Chondrocyte (in vitro differentiated cells): ENCODE measurements around the gene SMG7. TPM values are rescaled to one million over a fixed set of nuclear protein-coding genes. Genes with fewer than 3 reads are reported as not detected.

Source experiments
- DNase-seq: peaks from one replicate; pipeline ENCODE4 v3.0.0; 2021; ENCODE audit warnings: mixed read lengths, low spot score
- H3K27ac Mint-ChIP-seq: one replicate; pipeline ENCODE4 v1.8.0; 2021; ENCODE audit warnings: mild to moderate bottlenecking, moderate library complexity, mixed read lengths; ENCODE audit not compliant: unreplicated experiment
- H3K27me3 Mint-ChIP-seq: 2 replicates; pipeline ENCODE4 v1.8.0; 2021; ENCODE audit warnings: low read depth, mixed read lengths
- H3K36me3 Mint-ChIP-seq: 2 replicates; pipeline ENCODE4 v1.8.0; 2021; ENCODE audit warnings: low read depth, mixed read lengths
- H3K4me1 Mint-ChIP-seq: 2 replicates; pipeline ENCODE4 v1.8.0; 2021; ENCODE audit warnings: low read depth, mild to moderate bottlenecking, mixed read lengths
- H3K4me3 Mint-ChIP-seq: one replicate; pipeline ENCODE4 v1.8.0; 2021; ENCODE audit warnings: mild to moderate bottlenecking, moderate library complexity, mixed read lengths; ENCODE audit not compliant: unreplicated experiment
- H3K9me3 Mint-ChIP-seq: 2 replicates; pipeline ENCODE4 v1.8.0; 2021; ENCODE audit warnings: low read depth, mixed read lengths
- CTCF ChIP-seq: fragments of 200-600 bp; sonication (generic); IDR thresholded peaks from 2 replicates; pipeline ENCODE4 v1.5.0; 2021; ENCODE audit warnings: antibody characterized with exemption, mild to moderate bottlenecking, moderate library complexity
- total RNA-seq: library from RNA; stranded (reverse); gene quantifications from 3 replicates; pipeline ENCODE4 v1.2.1, GENCODE V29; 2021

The SMG7 gene
- total RNA-seq, 1 donor from 2014 or later, result 49.4 TPM

- Mint-ChIP-seq H3K36me3 (no peaks in the 10 kb centered on the region), H3K27me3 (no peaks in the 10 kb centered on the region), H3K4me3 (no peak overlapping the region), H3K4me1 (peaks cover 26% of the 10 kb centered on the region), H3K9me3 (no peaks in the 10 kb centered on the region), H3K27ac (no peak overlapping the region)
- no peak for DNase-seq
- TF ChIP-seq CTCF, result no peak
Observed at GRCh38 chr1:183577897-183578465, 105.7 kb downstream of the SMG7 start.

GRCh38 chr1:183578856-183579255 lies 106.6 kb downstream of the SMG7 start:
- TF ChIP-seq CTCF, result no peak
- Mint-ChIP-seq H3K27me3 (no peaks in the 10 kb centered on the region), H3K4me3 (no peak overlapping the region), H3K36me3 (no peaks in the 10 kb centered on the region), H3K4me1 (peaks cover 26% of the 10 kb centered on the region), H3K9me3 (no peaks in the 10 kb centered on the region), H3K27ac (no peak overlapping the region)
- DNase-seq, result no peak

- Mint-ChIP-seq H3K36me3 (no peaks in the 10 kb centered on the region), H3K4me1 (peaks cover 17% of the 10 kb centered on the region), H3K4me3 (no peak overlapping the region), H3K27ac (no peak overlapping the region), H3K27me3 (no peaks in the 10 kb centered on the region), H3K9me3 (no peaks in the 10 kb centered on the region)
- no peak for DNase-seq
- TF ChIP-seq CTCF, result peak; percentile 67
Observed at GRCh38 chr1:183580281-183580682, 108.0 kb downstream of the SMG7 start.

GRCh38 chr1:183582021-183582713 lies 109.9 kb downstream of the SMG7 start:
- H3K36me3 Mint-ChIP-seq, result no peaks in the 10 kb centered on the region
- no peaks in the 10 kb centered on the region for H3K27me3 Mint-ChIP-seq
- no peak for TF ChIP-seq CTCF
- H3K4me3 Mint-ChIP-seq, result no peak overlapping the region
- peaks cover 3% of the 10 kb centered on the region for H3K4me1 Mint-ChIP-seq
- no peaks in the 10 kb centered on the region for H3K9me3 Mint-ChIP-seq
- DNase-seq, result no peak
- no peak overlapping the region for H3K27ac Mint-ChIP-seq

GRCh38 chr1:183583466-183583865 lies 111.2 kb downstream of the SMG7 start:
- Mint-ChIP-seq H3K4me3 (no peak overlapping the region), H3K9me3 (no peaks in the 10 kb centered on the region), H3K27me3 (no peaks in the 10 kb centered on the region), H3K4me1 (peaks cover 3% of the 10 kb centered on the region), H3K27ac (no peak overlapping the region), H3K36me3 (no peaks in the 10 kb centered on the region)
- no peak for TF ChIP-seq CTCF
- DNase-seq, result no peak
